Measurements from ENCODE around the gene TXNDC15. TPM values are rescaled to one million over a fixed set of nuclear protein-coding genes. Genes with fewer than 3 reads are reported as not detected.
"Not testable (repeated sequence)": the region's sequence is repeated elsewhere in the genome, so short reads cannot be mapped to it uniquely, and the experiment has no call there.

The TXNDC15 gene
- total and polyA plus RNA-seq, 2 experiments from 2014 or later, result 73.5 to 184 TPM

DNA sequence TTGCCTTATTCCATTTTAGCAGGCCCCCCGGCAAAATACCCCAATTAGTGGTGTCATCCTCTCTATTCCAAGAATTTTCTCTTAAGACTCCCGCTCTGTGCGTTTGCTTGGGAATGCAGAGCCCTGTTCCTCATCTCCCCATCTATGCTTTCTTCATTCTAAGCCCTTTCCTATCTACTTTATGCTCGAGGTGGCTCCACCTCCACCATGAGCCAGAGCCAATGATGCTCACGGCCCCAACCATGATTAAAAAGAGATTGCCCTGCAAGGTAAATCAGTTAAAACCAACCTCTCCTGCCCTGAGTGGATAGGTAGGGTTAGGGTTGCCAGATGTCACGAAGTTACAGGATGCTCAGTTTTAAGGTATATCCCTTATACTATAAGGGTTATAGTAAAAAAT is 677 bp upstream of the TXNDC15 start:
- H3K36me3 ChIP-seq, result no peaks in the 10 kb centered on the region
- TF ChIP-seq, protein P1, sequence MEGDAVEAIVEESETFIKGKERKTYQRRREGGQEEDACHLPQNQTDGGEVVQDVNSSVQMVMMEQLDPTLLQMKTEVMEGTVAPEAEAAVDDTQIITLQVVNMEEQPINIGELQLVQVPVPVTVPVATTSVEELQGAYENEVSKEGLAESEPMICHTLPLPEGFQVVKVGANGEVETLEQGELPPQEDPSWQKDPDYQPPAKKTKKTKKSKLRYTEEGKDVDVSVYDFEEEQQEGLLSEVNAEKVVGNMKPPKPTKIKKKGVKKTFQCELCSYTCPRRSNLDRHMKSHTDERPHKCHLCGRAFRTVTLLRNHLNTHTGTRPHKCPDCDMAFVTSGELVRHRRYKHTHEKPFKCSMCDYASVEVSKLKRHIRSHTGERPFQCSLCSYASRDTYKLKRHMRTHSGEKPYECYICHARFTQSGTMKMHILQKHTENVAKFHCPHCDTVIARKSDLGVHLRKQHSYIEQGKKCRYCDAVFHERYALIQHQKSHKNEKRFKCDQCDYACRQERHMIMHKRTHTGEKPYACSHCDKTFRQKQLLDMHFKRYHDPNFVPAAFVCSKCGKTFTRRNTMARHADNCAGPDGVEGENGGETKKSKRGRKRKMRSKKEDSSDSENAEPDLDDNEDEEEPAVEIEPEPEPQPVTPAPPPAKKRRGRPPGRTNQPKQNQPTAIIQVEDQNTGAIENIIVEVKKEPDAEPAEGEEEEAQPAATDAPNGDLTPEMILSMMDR (IDR thresholded peaks at IDR 0.05; ENCODE audit: low read depth, low read length), result no peak
- no peaks in the 10 kb centered on the region for H3K27me3 ChIP-seq
- no peak for DNase-seq (ENCODE audit: low read depth in 1 of 2, low spot score in 1 of 2)
- H3K27ac ChIP-seq, result peak overlapping the region; percentile 79
- H3K4me3 ChIP-seq, result no peak overlapping the region
- H3K4me1 ChIP-seq (ENCODE audit: low read depth), result peaks cover 36% of the 10 kb centered on the region
- H3K9me3 ChIP-seq (ENCODE audit: low read depth), result no peaks in the 10 kb centered on the region

DNA sequence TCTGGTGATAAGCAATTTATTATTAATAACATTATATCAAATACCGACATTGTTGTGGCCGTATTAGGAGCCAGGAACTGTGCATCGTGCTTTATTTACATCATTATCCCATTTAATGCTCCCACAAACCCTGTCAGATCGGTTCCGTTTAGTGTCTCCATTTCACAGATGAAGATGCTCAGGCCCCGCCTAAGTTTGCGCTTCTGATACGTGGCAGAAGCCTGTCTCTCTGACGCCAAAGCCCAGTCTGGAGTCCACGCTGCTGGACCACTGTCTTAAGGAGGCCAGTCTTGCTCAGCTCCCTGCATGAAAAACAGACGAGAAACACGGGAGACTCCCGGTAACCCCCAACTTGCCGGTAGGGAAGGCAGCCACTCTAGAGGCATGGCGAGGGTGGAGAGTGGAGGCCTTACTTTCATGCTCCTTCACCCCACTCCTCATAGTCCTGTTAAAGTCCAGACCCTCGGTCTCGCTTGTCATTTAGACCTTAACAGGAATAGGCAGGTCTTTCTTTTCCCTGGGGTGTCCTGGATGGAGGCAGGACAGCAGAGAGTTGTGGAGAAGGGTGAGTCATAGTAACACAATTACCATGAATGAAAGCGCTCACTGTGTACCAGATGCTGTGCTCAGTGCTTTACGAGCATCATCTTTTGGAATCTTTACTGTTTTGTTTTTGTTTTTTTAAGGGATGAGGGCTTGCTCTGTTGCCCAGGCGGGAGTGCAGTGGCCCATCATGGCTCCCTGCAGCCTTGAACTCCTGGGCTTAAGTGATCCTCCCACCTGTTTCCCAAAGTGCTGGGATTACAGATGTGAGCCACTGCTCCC is 872 bp downstream of the TXNDC15 start:
- Histone ChIP-seq H3K27ac (peak overlapping the region; percentile 79), H3K4me1 (ENCODE audit: low read depth) (peaks cover 51% of the 10 kb centered on the region), H3K9me3 (ENCODE audit: low read depth) (no peaks in the 10 kb centered on the region), H3K27me3 (no peaks in the 10 kb centered on the region), H3K4me3 (peak overlapping the region; percentile 81), H3K36me3 (no peaks in the 10 kb centered on the region)
- peak; percentile 24 to 85 for DNase-seq (ENCODE audit: low read depth in 1 of 2, low spot score in 1 of 2)
- TF ChIP-seq, protein P1 (IDR thresholded peaks at IDR 0.05; ENCODE audit: low read depth, low read length), result no peak

DNA sequence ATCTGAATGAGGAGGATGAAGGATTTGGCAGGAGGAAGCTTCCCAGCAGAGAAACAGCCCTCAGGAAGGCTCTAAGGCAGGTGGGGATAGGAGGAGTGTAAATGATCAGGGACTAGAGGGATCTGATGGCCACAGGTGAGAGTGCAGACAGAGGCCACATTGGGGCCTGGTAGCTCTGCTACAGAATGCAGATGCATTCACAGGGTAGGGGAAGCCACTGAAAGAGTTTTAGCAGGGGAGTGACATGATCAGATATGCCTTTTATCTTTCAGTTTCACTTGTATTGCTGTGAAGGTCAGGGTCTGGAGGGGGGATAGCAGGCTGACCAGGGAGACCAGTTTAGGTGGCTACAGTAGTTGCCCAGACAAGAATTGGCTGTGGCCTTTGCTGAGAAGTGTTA is 3.0 kb downstream of the TXNDC15 start:
- H3K27ac ChIP-seq, result peak overlapping the region; percentile 59
- TF ChIP-seq, protein P1 (IDR thresholded peaks at IDR 0.05; ENCODE audit: low read depth, low read length), result no peak
- H3K9me3 ChIP-seq (ENCODE audit: low read depth), result no peaks in the 10 kb centered on the region
- no peaks in the 10 kb centered on the region for H3K36me3 ChIP-seq
- DNase-seq (ENCODE audit: low read depth in 1 of 2, low spot score in 1 of 2), result no peak
- no peaks in the 10 kb centered on the region for H3K27me3 ChIP-seq
- peaks cover 60% of the 10 kb centered on the region for H3K4me1 ChIP-seq (ENCODE audit: low read depth)
- no peak overlapping the region for H3K4me3 ChIP-seq

DNA sequence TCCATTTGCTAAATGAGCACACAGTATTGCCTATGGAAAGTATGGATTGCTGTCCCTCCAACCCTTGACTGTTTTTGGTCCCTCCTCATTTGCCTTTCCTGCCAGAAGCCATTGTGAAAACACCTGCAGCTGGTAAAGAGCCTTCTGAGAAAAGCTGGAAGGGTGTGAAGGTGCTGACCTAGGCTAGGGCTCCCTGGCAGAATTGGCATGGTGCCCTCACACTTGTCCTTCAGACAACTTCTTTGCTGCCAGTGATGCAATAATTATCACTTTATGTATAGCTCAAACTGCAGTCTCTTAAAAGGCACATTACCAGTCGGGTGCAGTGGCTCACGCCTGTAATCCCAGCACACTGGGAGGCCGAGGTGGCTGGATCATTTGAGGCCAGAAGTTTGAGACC is 4.2 kb downstream of the TXNDC15 start:
- Histone ChIP-seq H3K27me3 (no peaks in the 10 kb centered on the region), H3K36me3 (no peaks in the 10 kb centered on the region), H3K9me3 (ENCODE audit: low read depth) (no peaks in the 10 kb centered on the region), H3K4me1 (ENCODE audit: low read depth) (peaks cover 60% of the 10 kb centered on the region), H3K4me3 (no peak overlapping the region), H3K27ac (peak overlapping the region; percentile 49)
- no peak for DNase-seq (ENCODE audit: low read depth in 1 of 2, low spot score in 1 of 2)
- TF ChIP-seq, protein P1 (IDR thresholded peaks at IDR 0.05; ENCODE audit: low read depth, low read length), result no peak

DNA sequence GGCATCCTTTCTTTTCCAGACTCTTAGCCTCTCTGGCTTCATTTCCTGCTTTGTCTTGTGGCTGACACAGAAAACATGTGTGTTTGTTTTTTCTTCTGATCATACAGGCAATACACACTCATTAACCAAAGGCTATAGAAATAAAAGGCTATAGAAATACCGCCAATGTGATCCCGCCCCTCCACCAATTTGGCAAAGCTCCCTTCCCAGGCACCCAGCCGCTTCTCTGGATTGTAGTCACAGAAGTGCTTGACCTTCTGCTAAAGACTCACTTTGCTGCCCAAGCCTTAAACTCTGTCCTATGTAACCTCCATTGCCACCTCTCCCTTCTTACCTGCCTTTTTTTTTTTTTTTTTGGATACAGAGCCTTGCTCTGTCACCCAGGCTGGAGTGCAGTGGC is 5.3 kb downstream of the TXNDC15 start:
- TF ChIP-seq, protein P1 (IDR thresholded peaks at IDR 0.05; ENCODE audit: low read depth, low read length), result no peak
- Histone ChIP-seq H3K4me1 (ENCODE audit: low read depth) (peaks cover 55% of the 10 kb centered on the region), H3K4me3 (no peak overlapping the region), H3K36me3 (no peaks in the 10 kb centered on the region), H3K27me3 (no peaks in the 10 kb centered on the region), H3K27ac (peak overlapping the region; percentile 49), H3K9me3 (ENCODE audit: low read depth) (no peaks in the 10 kb centered on the region)
- DNase-seq (ENCODE audit: low read depth in 1 of 2, low spot score in 1 of 2), result no peak

DNA sequence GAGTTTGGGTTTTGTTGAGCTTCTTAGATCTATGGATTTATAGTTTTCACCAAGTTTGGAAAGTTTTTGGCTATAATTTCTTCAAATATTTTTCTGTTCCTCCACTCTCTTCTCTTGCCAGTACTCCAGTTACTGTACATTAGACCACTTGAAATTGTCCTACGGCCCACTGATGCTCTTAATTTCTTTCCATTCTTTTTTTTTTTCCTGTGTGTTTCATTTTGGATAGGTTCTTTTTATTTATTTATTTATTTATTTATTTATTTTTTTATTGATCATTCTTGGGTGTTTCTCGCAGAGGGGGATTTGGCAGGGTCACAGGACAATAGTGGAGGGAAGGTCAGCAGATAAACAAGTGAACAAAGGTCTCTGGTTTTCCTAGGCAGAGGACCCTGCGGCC is 6.8 kb downstream of the TXNDC15 start:
- H3K9me3 ChIP-seq (ENCODE audit: low read depth); H3K27me3 ChIP-seq; H3K27ac ChIP-seq; H3K4me3 ChIP-seq; DNase-seq (ENCODE audit: low read depth in 1 of 2, low spot score in 1 of 2); H3K36me3 ChIP-seq: not testable (repeated sequence)
- peaks cover 49% of the 10 kb centered on the region for H3K4me1 ChIP-seq (ENCODE audit: low read depth)

DNA sequence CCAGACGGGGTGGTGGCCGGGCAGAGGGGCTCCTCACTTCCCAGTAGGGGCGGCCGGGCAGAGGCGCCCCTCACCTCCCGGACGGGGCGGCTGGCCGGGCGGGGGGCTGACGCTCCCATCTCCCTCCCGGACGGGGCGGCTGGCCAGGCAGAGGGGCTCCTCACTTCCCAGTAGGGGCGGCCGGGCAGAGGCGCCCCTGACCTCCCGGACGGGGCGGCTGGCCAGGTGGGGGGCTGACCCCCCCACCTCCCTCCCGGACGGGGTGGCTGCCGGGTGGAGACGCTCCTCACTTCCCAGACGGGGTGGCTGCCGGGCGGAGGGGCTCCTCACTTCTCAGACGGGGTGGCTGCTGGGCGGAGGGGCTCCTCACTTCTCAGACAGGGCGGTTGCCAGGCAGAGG is 7.5 kb downstream of the TXNDC15 start:
- peaks cover 41% of the 10 kb centered on the region for H3K4me1 ChIP-seq (ENCODE audit: low read depth)
- not testable (repeated sequence) for DNase-seq (ENCODE audit: low read depth in 1 of 2, low spot score in 1 of 2); H3K27ac ChIP-seq; H3K9me3 ChIP-seq (ENCODE audit: low read depth); H3K4me3 ChIP-seq; H3K27me3 ChIP-seq; H3K36me3 ChIP-seq

Data from cardiac muscle cell (in vitro differentiated cells and primary cell).